Measurements from ENCODE around the gene RNF8. TPM values are rescaled to one million over a fixed set of nuclear protein-coding genes. Genes with fewer than 3 reads are reported as not detected.

Gene RNF8
- total and polyA plus RNA-seq, 9 of the 15 experiments (the other 6 are each of a cell fraction or from before 2014, with no cell fraction given): 10.6 to 47.0 (median 37.5) TPM

DNA sequence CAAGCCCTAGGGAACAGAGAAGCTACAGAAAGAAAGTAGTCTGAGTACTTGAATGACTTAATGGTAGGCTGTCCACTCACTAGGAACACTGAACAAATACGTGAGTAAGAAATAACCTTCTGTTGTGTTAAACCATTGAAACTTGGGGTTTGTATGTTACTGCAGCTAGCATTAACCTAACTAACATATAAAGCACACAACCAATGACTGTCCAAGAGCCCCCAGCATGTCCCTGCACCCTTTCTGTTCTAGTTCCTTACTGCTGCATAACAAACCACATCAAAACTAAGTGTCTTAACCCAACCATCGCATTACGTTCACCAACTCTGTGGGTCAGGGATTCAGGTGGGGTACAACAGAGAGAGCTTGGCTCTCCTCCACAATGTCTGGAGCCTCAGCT, 10.5 kb upstream of the RNF8 start:
- Histone ChIP-seq H3K4me2 (ENCODE audit: insufficient read depth, low read length) (no peak overlapping the region), H3K27me3 (ENCODE audit: control insufficient read depth in 2 of 2, insufficient read depth in 2 of 2, low read length in 2 of 2) (peaks cover 11 to 12% of the 10 kb centered on the region in 2 experiments; a peak in 3 of 5 replicates), H4K20me1 (replicated peaks; ENCODE audit: control insufficient read depth, insufficient read depth, low read length) (no peaks in the 10 kb centered on the region), H3K79me2 (ENCODE audit: control insufficient read depth, insufficient read depth, low read length) (no peaks in the 10 kb centered on the region), H3K9me3 (replicated peaks; ENCODE audit: control insufficient read depth, insufficient read depth, low read depth, low read length) (no peaks in the 10 kb centered on the region), H3K27ac (ENCODE audit: extremely low read depth, low read depth, low read length) (no peak overlapping the region), H3K4me1 (replicated peaks in 1 of 2; ENCODE audit: control insufficient read depth in 2 of 2, insufficient read depth in 2 of 2, low read length in 2 of 2) (no peaks in the 10 kb centered on the region), H3K9ac (ENCODE audit: insufficient read depth in 1 of 2, low read depth in 2 of 2, low read length in 2 of 2) (no peak overlapping the region), H3K36me3 (ENCODE audit: control insufficient read depth, insufficient read depth, low read length) (no peaks in the 10 kb centered on the region), H3K9me1 (ENCODE audit: control insufficient read depth, insufficient read depth, low read length) (no peaks in the 10 kb centered on the region), H2AFZ (ENCODE audit: low read depth, low read length) (no peak overlapping the region), H3K4me3 (no peak overlapping the region)
- peak; percentile 26; the same call in 1 of the 3 replicates for ATAC-seq
- POLR2A ChIA-PET: interaction anchor here (1.0 kb wide), 1 partner anchor 9 kb away, joined by 3 read pairs; no protein-coding TSS in a partner anchor
- TF ChIP-seq NR0B1 (IDR thresholded peaks at IDR 0.05; ENCODE audit: partially characterized antibody) (no peak), ZNF12 (CRISPR knock-in tag; IDR thresholded peaks at IDR 0.05) (peak; percentile 87)
- FAIRE-seq: no peak
- 3% methylated on average over 3 of the region's 3 CpGs for WGBS (ENCODE audit: insufficient coverage, low coverage, missing lambda C conversion rate)
- in situ Hi-C loops (cut with MboI) (no loop called here), intact Hi-C loops (cut with micrococcal nuclease) (no loop called here)
- no peak for DNase-seq (ENCODE audit: extremely low read depth in 1 of 4, low spot score in 3 of 4)
- CTCF ChIA-PET (ENCODE audit: low intra/inter-chr PET ratio): no interaction called here
- BruUV-seq (replicated peaks): no TSS peak

GRCh38 chr6:37344308-37344707, 9.5 kb upstream of the RNF8 start:
- Histone ChIP-seq H3K4me3 (no peak overlapping the region), H3K79me2 (ENCODE audit: control insufficient read depth, insufficient read depth, low read length) (no peaks in the 10 kb centered on the region), H3K27ac (ENCODE audit: extremely low read depth, low read depth, low read length) (no peak overlapping the region), H4K20me1 (replicated peaks; ENCODE audit: control insufficient read depth, insufficient read depth, low read length) (no peaks in the 10 kb centered on the region), H3K27me3 (ENCODE audit: control insufficient read depth in 2 of 2, insufficient read depth in 2 of 2, low read length in 2 of 2) (peaks cover 11 to 12% of the 10 kb centered on the region in 2 experiments; a peak in 3 of 5 replicates), H2AFZ (ENCODE audit: low read depth, low read length) (no peak overlapping the region), H3K9me3 (replicated peaks; ENCODE audit: control insufficient read depth, insufficient read depth, low read depth, low read length) (no peaks in the 10 kb centered on the region), H3K4me2 (ENCODE audit: insufficient read depth, low read length) (no peak overlapping the region), H3K4me1 (replicated peaks in 1 of 2; ENCODE audit: control insufficient read depth in 2 of 2, insufficient read depth in 2 of 2, low read length in 2 of 2) (no peaks in the 10 kb centered on the region), H3K9ac (ENCODE audit: insufficient read depth in 1 of 2, low read depth in 2 of 2, low read length in 2 of 2) (no peak overlapping the region), H3K9me1 (ENCODE audit: control insufficient read depth, insufficient read depth, low read length) (no peaks in the 10 kb centered on the region), H3K36me3 (ENCODE audit: control insufficient read depth, insufficient read depth, low read length) (no peaks in the 10 kb centered on the region)
- ATAC-seq (no peak), DNase-seq (ENCODE audit: extremely low read depth in 1 of 4, low spot score in 3 of 4) (no peak), FAIRE-seq (peak; percentile 32)
- in situ Hi-C loops (cut with MboI): no loop called here
- 11% methylated on average over 3 of the region's 3 CpGs for WGBS (ENCODE audit: insufficient coverage, low coverage, missing lambda C conversion rate)
- no TSS peak for BruUV-seq (replicated peaks)
- ChIA-PET CTCF (ENCODE audit: low intra/inter-chr PET ratio) (no interaction called here), POLR2A (interaction anchor here (0.7 to 1.1 kb wide), 2 partner anchors 10 to 19 kb away, joined by 3 to 4 read pairs; partner anchors contain the start of gene RNF8)
- TF ChIP-seq TEAD2 (tag; IDR thresholded peaks at IDR 0.05) (no peak), POLR2A (conservative IDR thresholded peaks at IDR 0.05) (no peak), PURB (CRISPR knock-in tag; IDR thresholded peaks at IDR 0.05; ENCODE audit: low read depth) (no peak), NFXL1 (CRISPR knock-in tag; IDR thresholded peaks at IDR 0.05) (no peak), WHSC1 (IDR thresholded peaks at IDR 0.05; ENCODE audit: low read length) (no peak), ZNF41 (CRISPR knock-in tag; conservative IDR thresholded peaks at IDR 0.05) (no peak), TAF7 (tag; IDR thresholded peaks at IDR 0.05) (no peak), ZC3H11A (IDR thresholded peaks at IDR 0.05; ENCODE audit: low read depth, low read length) (no peak), SPI1 (IDR thresholded peaks at IDR 0.05; ENCODE audit: borderline replicate concordance, low read depth, low read length) (no peak)
- intact Hi-C loops (cut with micrococcal nuclease): no loop called here
